Measurements from ENCODE around the gene SLC6A9.

SLC6A9 gene

GRCh38 chr1:43987159-43987902 is 43.9 kb downstream of the SLC6A9 start:
- no peaks in the 10 kb centered on the region for H3K9me3 ChIP-seq (ENCODE audit: insufficient read depth, low read length)
- H3K4me3 ChIP-seq (ENCODE audit: insufficient read depth, low read length, poor library complexity, severe bottlenecking) = no peak overlapping the region
- no peaks in the 10 kb centered on the region for H3K27me3 ChIP-seq (ENCODE audit: low read length)
- no peak overlapping the region for H2AFZ ChIP-seq (ENCODE audit: low read depth, low read length, severe bottlenecking)
- H4K20me1 ChIP-seq (ENCODE audit: low read depth, low read length) = no peaks in the 10 kb centered on the region
- no peak overlapping the region for H3K27ac ChIP-seq (ENCODE audit: low read depth, low read length)
- H3K79me2 ChIP-seq (ENCODE audit: insufficient read depth, low read length) = no peaks in the 10 kb centered on the region
- H3K36me3 ChIP-seq (ENCODE audit: low read length) = no peaks in the 10 kb centered on the region
- TF ChIP-seq CTCF (IDR thresholded peaks at IDR 0.05; ENCODE audit: insufficient read depth, low read length, poor library complexity, severe bottlenecking) (no peak), EZH2phosphoT487 (conservative IDR thresholded peaks at IDR 0.05; ENCODE audit: low read length) (no peak)
- no peaks in the 10 kb centered on the region for H3K9me2 ChIP-seq (replicated peaks; ENCODE audit: insufficient read depth, low read length)
- H3F3A ChIP-seq (ENCODE audit: insufficient read depth) = peaks cover 10% of the 10 kb centered on the region; the same call in 1 of the 2 replicates
- no peak overlapping the region for H3K4me2 ChIP-seq (ENCODE audit: low read depth, low read length, poor library complexity, severe bottlenecking)
- H3K9ac ChIP-seq (ENCODE audit: low read length) = no peak overlapping the region

GRCh38 chr1:43986712-43987111 is 44.5 kb downstream of the SLC6A9 start:
- Histone ChIP-seq H3K4me2 (ENCODE audit: low read depth, low read length, poor library complexity, severe bottlenecking) (no peak overlapping the region), H3K27ac (ENCODE audit: low read depth, low read length) (no peak overlapping the region), H3K9me2 (replicated peaks; ENCODE audit: insufficient read depth, low read length) (no peaks in the 10 kb centered on the region), H4K20me1 (ENCODE audit: low read depth, low read length) (no peaks in the 10 kb centered on the region), H3K27me3 (ENCODE audit: low read length) (no peaks in the 10 kb centered on the region), H2AFZ (ENCODE audit: low read depth, low read length, severe bottlenecking) (no peak overlapping the region), H3K79me2 (ENCODE audit: insufficient read depth, low read length) (no peaks in the 10 kb centered on the region; the same call in 1 of the 2 replicates), H3K9me3 (ENCODE audit: insufficient read depth, low read length) (no peaks in the 10 kb centered on the region), H3K36me3 (ENCODE audit: low read length) (no peaks in the 10 kb centered on the region), H3K9ac (ENCODE audit: low read length) (no peak overlapping the region), H3F3A (ENCODE audit: insufficient read depth) (peaks cover 10% of the 10 kb centered on the region; the same call in 1 of the 2 replicates), H3K4me3 (ENCODE audit: insufficient read depth, low read length, poor library complexity, severe bottlenecking) (no peak overlapping the region)
- TF ChIP-seq EZH2phosphoT487 (conservative IDR thresholded peaks at IDR 0.05; ENCODE audit: low read length) (no peak), CTCF (IDR thresholded peaks at IDR 0.05; ENCODE audit: insufficient read depth, low read length, poor library complexity, severe bottlenecking) (no peak)

- H3K27me3 ChIP-seq (ENCODE audit: low read length) = no peaks in the 10 kb centered on the region
- no peak overlapping the region for H3K27ac ChIP-seq (ENCODE audit: low read depth, low read length)
- TF ChIP-seq EZH2phosphoT487 (conservative IDR thresholded peaks at IDR 0.05; ENCODE audit: low read length) (no peak), CTCF (IDR thresholded peaks at IDR 0.05; ENCODE audit: insufficient read depth, low read length, poor library complexity, severe bottlenecking) (no peak)
- no peak overlapping the region for H3K4me2 ChIP-seq (ENCODE audit: low read depth, low read length, poor library complexity, severe bottlenecking)
- H4K20me1 ChIP-seq (ENCODE audit: low read depth, low read length) = no peaks in the 10 kb centered on the region
- no peaks in the 10 kb centered on the region for H3K36me3 ChIP-seq (ENCODE audit: low read length)
- H3K4me3 ChIP-seq (ENCODE audit: insufficient read depth, low read length, poor library complexity, severe bottlenecking) = no peak overlapping the region
- H3K9ac ChIP-seq (ENCODE audit: low read length) = no peak overlapping the region
- peaks cover 10% of the 10 kb centered on the region; the same call in 1 of the 2 replicates for H3F3A ChIP-seq (ENCODE audit: insufficient read depth)
- no peak overlapping the region for H2AFZ ChIP-seq (ENCODE audit: low read depth, low read length, severe bottlenecking)
- no peaks in the 10 kb centered on the region for H3K9me3 ChIP-seq (ENCODE audit: insufficient read depth, low read length)
- no peaks in the 10 kb centered on the region for H3K9me2 ChIP-seq (replicated peaks; ENCODE audit: insufficient read depth, low read length)
- peaks cover 3% of the 10 kb centered on the region; the same call in 1 of the 2 replicates for H3K79me2 ChIP-seq (ENCODE audit: insufficient read depth, low read length)
These were observed 45.2 kb downstream of the SLC6A9 start for GRCh38 chr1:43985984-43986595.

All from SU-DHL-6 (cell line).